Aorta (tissue), 5 donors: ENCODE results near the gene MRPL46. TPM values are rescaled to one million over a fixed set of nuclear protein-coding genes. Genes with fewer than 3 reads are reported as not detected.

Experiments used
- ATAC-seq: fragments of 200-7000 bp; cut with Tn5 transposase; one replicate; pipeline ENCODE4 v1.9.1; 2022; ENCODE audit warnings: moderate library complexity; ENCODE audit not compliant: low FRiP score
- DNase-seq, 2 donors: peaks; one replicate each; pipeline ENCODE4 v3.0.0-alpha.2; 2020
- H3K27ac ChIP-seq, 2 donors: one replicate each; pipeline ENCODE4 v1.5.1; 2013; ENCODE audit warnings: low read length in 2 of 2, mild to moderate bottlenecking in 2 of 2, moderate library complexity in 2 of 2, control low read depth in 1 of 2, inconsistent platforms in 1 of 2, low read depth in 1 of 2
- H3K27me3 ChIP-seq, 2 donors: one replicate each; pipeline ENCODE4 v1.6.1; 2013; ENCODE audit warnings: control low read depth in 1 of 2, low read length in 1 of 2, mild to moderate bottlenecking in 1 of 2, moderate library complexity in 1 of 2; ENCODE audit not compliant: insufficient read depth in 2 of 2, control insufficient read depth in 1 of 2
- H3K36me3 ChIP-seq, 2 donors: one replicate each; pipeline ENCODE4 v1.6.1; 2013; ENCODE audit warnings: control low read depth in 1 of 2, low read length in 1 of 2, mild to moderate bottlenecking in 1 of 2; ENCODE audit not compliant: insufficient read depth in 2 of 2, control insufficient read depth in 1 of 2
- H3K4me1 ChIP-seq, 2 donors: one replicate each; pipeline ENCODE4 v1.6.1; 2013; ENCODE audit warnings: low read length in 2 of 2, control low read depth in 1 of 2, mild to moderate bottlenecking in 1 of 2, moderate library complexity in 1 of 2; ENCODE audit not compliant: insufficient read depth in 2 of 2, control insufficient read depth in 1 of 2
- H3K4me3 ChIP-seq, 2 donors: one replicate each; pipeline ENCODE4 v1.5.1; 2013; ENCODE audit warnings: low read length in 2 of 2, control low read depth in 1 of 2, mild to moderate bottlenecking in 1 of 2
- H3K9me3 ChIP-seq: one replicate; pipeline ENCODE4 v1.6.1; 2013; ENCODE audit warnings: mild to moderate bottlenecking, low read length; ENCODE audit not compliant: control insufficient read depth
- WGBS, 2 donors: extraction: QIAGEN DNeasy Blood & Tissue Kit; methylation state at CpG; one replicate each; pipeline ENCODE4 v1.1.7; 2013; 5-methylcytosine and 5-hydroxymethylcytosine counted together
- intact Hi-C, 2 donors: fragments of 100-400 bp; cut with DNase I; formaldehyde crosslinking; loops; one replicate each; pipeline versions ENCODE4 v1.14.2 to v1.15.0; 2022
- polyA plus RNA-seq, 2 donors: library from polyadenylated mRNA; stranded (reverse); fragments of 200-250 nt; gene quantifications; one replicate each; pipeline ENCODE4 v1.2.3, GENCODE V29; 2013
- total RNA-seq, 2 donors: library from RNA; stranded (reverse); fragmentation: NEBNext Ultra II Directional; extraction: Animal tissue kit (Norgen Biotek cat#: 25700); gene quantifications; one replicate each; pipeline ENCODE4 v1.2.1, GENCODE V29; 2021
- donor health status: healthy with polysubstance abuse.
- donor health status: Bipolar disorder and iron deficiency.
- donor health status: DM: no; HTN: no; CAD: no.
- donor health status: DM: no; HTN: no; CAD: no.
- donor health status: DM: yes; HTN: yes; CAD: no.

Gene MRPL46
- total and polyA plus RNA-seq, 4 donors, result 14.1 to 29.4 (median 20.1) TPM

DNA sequence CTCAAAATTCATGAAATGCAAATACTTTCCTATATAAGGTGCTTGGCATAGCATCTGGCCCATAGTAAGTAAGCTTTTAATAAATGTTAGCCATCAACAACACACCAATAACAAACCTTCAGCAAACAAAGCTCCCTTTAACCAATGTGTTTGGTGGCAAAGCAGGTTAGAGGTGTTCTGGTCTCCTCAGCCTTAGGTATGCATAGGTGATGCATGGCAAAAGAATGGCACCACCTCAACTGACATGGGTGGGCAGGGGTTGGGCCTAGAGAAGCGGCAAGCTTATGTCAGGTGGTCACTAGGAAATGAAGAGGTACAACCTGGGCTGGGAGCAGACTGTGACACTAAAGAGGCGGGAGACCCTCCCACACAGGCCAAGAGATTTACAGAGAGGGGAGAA is 38.5 kb upstream of the MRPL46 start:
- Histone ChIP-seq H3K27me3 (no peaks in the 10 kb centered on the region), H3K4me3 (no peak overlapping the region), H3K27ac (no peak overlapping the region), H3K9me3 (no peaks in the 10 kb centered on the region), H3K4me1 (no peaks in the 10 kb centered on the region), H3K36me3 (peaks cover 0 to 4% of the 10 kb centered on the region in 2 donors)
- intact Hi-C loops, result no loop called here
- no peak for ATAC-seq
- DNase-seq, result no peak
- 91 to 98% methylated on average over 2 of the region's 2 CpGs for WGBS, 2 donors

DNA sequence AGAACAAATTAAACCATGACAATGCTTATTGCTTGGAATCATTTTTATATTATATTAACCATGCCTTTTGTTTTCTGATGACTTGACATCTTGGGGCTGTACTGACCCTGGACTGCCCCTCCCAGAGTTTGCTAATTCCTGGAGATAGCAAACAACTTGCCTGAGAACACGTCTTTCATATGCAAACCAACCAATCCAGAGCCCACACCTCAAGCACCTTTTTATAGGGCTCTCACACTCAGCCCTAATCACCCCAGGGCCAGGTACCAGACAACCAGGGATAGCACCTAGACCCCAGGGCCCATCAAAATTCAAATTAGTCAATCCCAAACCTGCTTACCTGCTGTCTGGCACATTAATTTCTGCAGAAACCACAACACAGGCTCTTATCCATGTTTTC is 37.3 kb upstream of the MRPL46 start:
- H3K4me3 ChIP-seq, result no peak overlapping the region
- intact Hi-C loops, result no loop called here
- H3K36me3 ChIP-seq, result no peaks in the 10 kb centered on the region

DNA sequence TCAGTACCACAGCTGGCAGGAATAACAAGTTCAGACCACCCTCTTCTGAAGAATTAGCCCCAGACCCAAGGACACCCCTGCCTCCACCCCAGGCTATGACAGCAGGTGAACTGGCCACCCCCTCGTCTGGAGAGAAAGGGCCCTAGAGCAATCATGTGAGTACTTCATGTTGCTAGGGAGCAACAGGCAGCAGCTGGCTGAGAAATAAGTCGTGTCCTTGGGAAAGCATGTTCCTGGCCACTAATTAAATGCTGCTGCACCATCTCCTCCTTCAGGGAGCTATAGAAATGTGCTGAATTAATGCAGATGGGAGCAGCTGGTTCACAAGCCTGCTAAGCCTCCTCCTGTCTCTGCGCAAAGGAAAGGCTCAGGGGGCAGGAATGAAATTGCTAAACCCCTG is 31.8 kb upstream of the MRPL46 start:
- DNase-seq, result no peak
- H3K36me3 ChIP-seq, result peaks cover 0 to 2% of the 10 kb centered on the region in 2 donors
- WGBS, 2 donors, result 78 to 79% methylated on average over 3 of the region's 3 CpGs
- intact Hi-C loops, result no loop called here
- no peak overlapping the region for H3K4me3 ChIP-seq
- no peak overlapping the region for H3K27ac ChIP-seq
- no peak for ATAC-seq
- H3K4me1 ChIP-seq, result no peaks in the 10 kb centered on the region
- H3K9me3 ChIP-seq, result no peaks in the 10 kb centered on the region
- H3K27me3 ChIP-seq, result no peaks in the 10 kb centered on the region

More for the DNA sequence above, 37.3 kb upstream of the MRPL46 start:
- Histone ChIP-seq H3K27ac (no peak overlapping the region), H3K27me3 (no peaks in the 10 kb centered on the region), H3K4me1 (no peaks in the 10 kb centered on the region), H3K9me3 (no peaks in the 10 kb centered on the region)
- no peak for DNase-seq
- no peak for ATAC-seq
- 78 to 88% methylated on average over 1 of the region's 1 CpG for WGBS, 2 donors

DNA sequence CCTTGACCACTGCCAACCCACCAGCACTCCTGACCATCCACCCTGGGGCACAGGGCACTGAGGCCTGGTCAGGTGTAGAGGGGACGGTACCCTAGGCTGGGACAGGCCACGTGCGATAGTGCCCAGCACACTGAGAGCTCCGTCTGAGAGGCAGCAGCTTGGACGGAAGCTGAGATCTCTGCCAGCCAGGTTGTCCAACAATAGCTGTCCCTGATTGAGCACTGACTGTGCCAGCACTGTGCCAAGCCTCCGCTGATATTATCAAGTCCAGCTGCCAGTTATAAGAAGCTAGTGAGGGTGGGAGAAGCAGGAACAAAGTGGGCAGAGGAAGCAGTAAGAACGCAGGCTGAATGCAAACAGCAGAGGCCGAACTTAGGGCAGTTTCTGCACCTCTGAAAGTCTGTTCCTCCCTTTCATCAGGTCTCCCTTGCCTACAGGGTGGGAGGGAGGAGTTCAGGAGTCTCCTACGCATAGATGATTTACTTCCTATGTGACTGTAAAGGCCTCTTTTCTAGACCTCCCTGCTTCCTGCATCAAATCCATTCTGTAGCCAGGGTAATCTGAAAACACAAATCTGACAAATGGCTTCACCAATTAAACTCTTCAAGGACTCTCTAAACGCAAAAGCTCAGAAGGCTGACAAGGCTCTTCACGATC is 30.0 kb upstream of the MRPL46 start:
- Histone ChIP-seq H3K36me3 (peaks cover 0 to 2% of the 10 kb centered on the region in 2 donors), H3K27me3 (no peaks in the 10 kb centered on the region), H3K27ac (no peak overlapping the region), H3K4me3 (no peak overlapping the region), H3K4me1 (no peaks in the 10 kb centered on the region), H3K9me3 (no peaks in the 10 kb centered on the region)
- intact Hi-C loops, result no loop called here
- 81 to 83% methylated on average over 11 of the region's 11 CpGs for WGBS, 2 donors
- DNase-seq (no peak), ATAC-seq (peak; percentile 19)

DNA sequence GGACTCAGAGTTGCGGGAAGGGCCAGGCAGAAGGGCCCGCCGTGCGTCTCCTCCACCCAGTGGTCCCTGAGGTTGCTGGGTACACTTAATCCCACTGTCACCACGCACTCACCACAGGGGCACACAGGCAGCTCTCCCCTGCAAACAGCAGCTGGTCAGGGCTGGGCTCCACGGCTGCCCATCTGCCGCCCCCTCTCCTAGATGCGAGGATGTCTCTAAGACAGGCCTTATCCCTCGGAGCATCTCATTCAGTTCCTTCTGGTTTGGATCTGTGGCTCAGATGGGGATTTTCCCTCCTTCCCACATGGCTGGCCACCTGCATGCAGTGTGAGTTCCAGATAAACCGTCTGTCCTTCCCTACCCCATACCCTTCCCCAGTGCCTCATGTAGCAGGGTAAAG is 26.7 kb upstream of the MRPL46 start:
- intact Hi-C loops, result no loop called here
- no peak for ATAC-seq
- no peak overlapping the region for H3K4me3 ChIP-seq
- H3K27ac ChIP-seq, result no peak overlapping the region
- H3K4me1 ChIP-seq, result no peaks in the 10 kb centered on the region
- 89 to 92% methylated on average over 9 to 10 of the region's 10 CpGs for WGBS, 2 donors
- no peaks in the 10 kb centered on the region for H3K36me3 ChIP-seq
- no peak for DNase-seq
- no peaks in the 10 kb centered on the region for H3K9me3 ChIP-seq
- H3K27me3 ChIP-seq, result no peaks in the 10 kb centered on the region

DNA sequence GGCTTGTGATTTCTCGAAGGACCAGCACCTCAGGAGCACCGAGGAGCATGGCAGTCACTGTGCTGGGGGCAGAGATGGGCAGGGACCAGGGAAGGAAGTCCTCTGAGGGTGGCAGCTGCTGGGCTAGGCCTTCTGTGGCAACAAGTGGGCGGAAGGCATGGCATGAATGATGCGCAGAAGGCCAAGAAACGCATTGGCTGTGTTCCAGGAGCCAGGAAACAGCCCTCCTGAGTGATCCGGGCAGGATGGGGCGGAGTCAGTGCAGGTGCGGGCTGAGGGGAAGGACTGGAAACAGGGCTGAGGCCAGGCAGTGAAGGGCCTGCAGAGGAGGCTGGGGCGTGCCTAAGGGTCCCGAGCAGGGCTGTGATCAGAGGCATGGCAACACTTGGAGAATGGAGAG is 24.0 kb upstream of the MRPL46 start:
- intact Hi-C loops, result no loop called here
- Histone ChIP-seq H3K27me3 (no peaks in the 10 kb centered on the region), H3K27ac (no peak overlapping the region), H3K4me3 (no peak overlapping the region), H3K9me3 (no peaks in the 10 kb centered on the region), H3K36me3 (no peaks in the 10 kb centered on the region), H3K4me1 (no peaks in the 10 kb centered on the region)
- 66 to 69% methylated on average over 10 of the region's 10 CpGs for WGBS, 2 donors
- ATAC-seq (no peak), DNase-seq (no peak)

DNA sequence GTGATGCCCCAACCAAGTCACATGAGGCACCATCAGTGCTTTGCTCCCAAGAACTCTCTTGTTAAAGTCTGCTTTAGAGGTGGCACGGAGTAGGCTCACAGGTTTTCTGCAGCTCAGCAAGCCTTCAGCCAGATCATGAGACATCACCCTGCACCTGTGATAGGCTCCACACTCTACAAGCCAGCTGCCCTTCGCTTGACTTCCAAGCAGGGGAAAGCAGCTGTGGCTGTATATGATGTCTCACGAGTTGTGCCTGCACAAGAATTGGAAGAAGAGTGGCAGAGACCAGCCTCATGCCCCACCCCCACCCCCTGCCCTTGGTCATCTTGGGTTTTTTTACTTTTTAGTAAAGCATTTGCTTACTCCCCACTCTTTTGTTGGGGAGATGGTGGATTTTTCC is 22.8 kb upstream of the MRPL46 start:
- no peaks in the 10 kb centered on the region for H3K4me1 ChIP-seq
- 87 to 88% methylated on average over 3 of the region's 3 CpGs for WGBS, 2 donors
- intact Hi-C loops, result no loop called here

DNA sequence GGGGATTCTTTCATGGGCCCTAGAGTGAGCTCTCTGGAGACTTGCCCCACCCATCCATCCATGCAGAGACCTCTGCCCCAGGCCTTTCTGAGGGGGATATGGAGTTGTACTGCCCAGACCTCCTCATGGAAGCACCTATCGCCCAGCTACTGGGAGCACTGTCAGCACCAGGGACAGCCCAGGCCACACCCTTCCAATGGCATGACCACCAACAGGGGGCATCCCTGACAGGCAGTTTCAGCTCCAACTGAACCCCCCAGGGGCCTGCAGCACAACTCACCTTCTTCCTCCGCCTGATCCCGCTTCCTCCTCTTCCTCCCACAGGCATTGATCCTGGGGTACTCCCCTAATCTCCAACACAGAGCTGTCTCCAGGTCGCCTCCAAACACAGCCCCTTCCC is 22.1 kb upstream of the MRPL46 start:
- Histone ChIP-seq H3K36me3 (no peaks in the 10 kb centered on the region), H3K4me1 (no peaks in the 10 kb centered on the region)

More for the DNA sequence above, 22.8 kb upstream of the MRPL46 start:
- DNase-seq (no peak), ATAC-seq (no peak)
- Histone ChIP-seq H3K27me3 (no peaks in the 10 kb centered on the region), H3K4me3 (no peak overlapping the region), H3K9me3 (no peaks in the 10 kb centered on the region), H3K27ac (no peak overlapping the region), H3K36me3 (no peaks in the 10 kb centered on the region)

DNA sequence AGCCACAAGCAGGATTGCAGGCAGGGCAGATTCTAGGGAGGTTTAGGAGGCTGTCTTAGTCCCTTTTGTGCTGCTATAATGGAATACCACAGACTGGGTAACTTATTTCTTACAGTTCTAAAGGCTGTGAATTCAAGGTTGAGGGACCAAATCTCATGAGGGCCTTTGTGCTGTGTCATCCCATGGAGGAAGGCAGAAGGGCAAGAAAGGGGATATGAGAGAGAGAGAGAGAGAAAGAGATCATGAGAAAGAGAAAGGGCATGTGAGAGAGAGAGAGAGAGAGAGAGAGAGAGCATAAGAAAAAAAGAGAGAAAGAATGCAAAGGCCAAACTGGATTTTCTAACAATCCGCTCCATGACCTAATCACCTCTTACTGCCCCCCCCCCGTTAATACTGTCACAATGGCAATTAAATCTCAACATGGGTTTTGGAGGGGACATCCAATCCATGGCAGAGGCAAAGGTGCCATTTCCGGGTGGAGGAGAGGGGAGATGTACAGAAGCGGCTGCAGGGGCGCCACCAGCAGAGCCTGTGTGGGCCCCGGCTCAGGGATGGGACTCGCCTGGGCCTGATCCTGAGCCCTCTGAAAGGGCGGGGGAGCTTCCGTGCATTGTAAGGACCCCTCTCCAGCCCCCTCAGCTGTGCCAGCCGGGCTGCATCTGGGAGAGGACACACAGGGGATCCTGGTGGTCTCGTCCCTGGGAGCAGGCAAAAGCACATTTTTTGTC is 20.8 kb upstream of the MRPL46 start:
- no peaks in the 10 kb centered on the region for H3K36me3 ChIP-seq
- intact Hi-C loops, result no loop called here
- H3K27me3 ChIP-seq, result no peaks in the 10 kb centered on the region
- no peaks in the 10 kb centered on the region for H3K4me1 ChIP-seq
- no peak overlapping the region for H3K27ac ChIP-seq
- H3K9me3 ChIP-seq, result no peaks in the 10 kb centered on the region
- WGBS, 2 donors, result 58 to 65% methylated on average over 11 of the region's 11 CpGs
- ATAC-seq (no peak), DNase-seq (no peak)
- H3K4me3 ChIP-seq, result no peak overlapping the region

More for the DNA sequence above, 22.1 kb upstream of the MRPL46 start:
- Histone ChIP-seq H3K27me3 (no peaks in the 10 kb centered on the region), H3K9me3 (no peaks in the 10 kb centered on the region), H3K27ac (no peak overlapping the region), H3K4me3 (no peak overlapping the region)
- intact Hi-C loops, result no loop called here
- ATAC-seq (no peak), DNase-seq (no peak)
- WGBS, 2 donors, result 81 to 85% methylated on average over 4 of the region's 4 CpGs
